GM19397 (cell line): ENCODE results near the gene STAC2.
"Not testable (repeated sequence)": the region's sequence is repeated elsewhere in the genome, so short reads cannot be mapped to it uniquely, and the experiment has no call there.

ENCODE experiments used
- ATAC-seq: cut with Tn5 transposase; IDR thresholded peaks from one replicate; pipeline ENCODE4 v1.9.1; 2021; ENCODE audit warnings: mild to moderate bottlenecking, moderate library complexity; ENCODE audit not compliant: unreplicated experiment

Gene STAC2

DNA sequence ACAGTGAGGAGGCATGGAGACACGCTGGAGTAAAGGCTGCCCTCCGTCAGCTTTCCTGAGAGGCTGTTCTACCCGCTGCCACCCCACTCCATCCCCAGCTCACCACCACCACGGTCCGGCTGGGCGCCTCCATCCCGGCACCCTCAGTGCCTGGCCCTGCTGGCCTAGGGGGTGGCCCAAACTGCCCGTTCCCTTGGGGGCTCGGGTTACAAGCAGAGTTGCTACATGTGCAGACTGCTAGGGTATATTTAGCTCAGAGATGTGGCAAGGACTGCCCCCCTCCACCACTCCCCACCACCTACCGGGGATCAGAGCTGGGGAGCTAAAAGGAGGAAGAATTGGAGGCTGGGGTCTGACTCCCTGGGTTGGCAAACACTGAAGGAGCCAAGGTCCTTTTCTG is 32.4 kb downstream of the STAC2 start:
- no peak for ATAC-seq

DNA sequence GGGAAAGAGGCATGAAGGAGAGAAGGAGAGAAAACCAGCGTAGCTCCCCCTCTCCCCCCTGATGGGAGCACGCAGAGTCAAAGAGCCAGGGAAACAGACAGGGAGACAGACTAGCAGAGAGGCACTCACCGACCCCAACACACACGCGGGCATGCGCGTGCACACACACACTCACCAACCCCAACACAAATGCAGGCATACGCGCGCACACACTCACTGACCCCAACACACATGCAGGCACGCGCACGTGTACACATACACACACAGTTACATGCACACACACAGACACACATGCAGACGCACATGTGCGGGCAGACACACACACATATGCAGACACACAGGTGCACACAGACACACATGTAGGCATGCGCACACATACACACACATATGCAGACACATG is 32.8 kb downstream of the STAC2 start:
- no peak for ATAC-seq

DNA sequence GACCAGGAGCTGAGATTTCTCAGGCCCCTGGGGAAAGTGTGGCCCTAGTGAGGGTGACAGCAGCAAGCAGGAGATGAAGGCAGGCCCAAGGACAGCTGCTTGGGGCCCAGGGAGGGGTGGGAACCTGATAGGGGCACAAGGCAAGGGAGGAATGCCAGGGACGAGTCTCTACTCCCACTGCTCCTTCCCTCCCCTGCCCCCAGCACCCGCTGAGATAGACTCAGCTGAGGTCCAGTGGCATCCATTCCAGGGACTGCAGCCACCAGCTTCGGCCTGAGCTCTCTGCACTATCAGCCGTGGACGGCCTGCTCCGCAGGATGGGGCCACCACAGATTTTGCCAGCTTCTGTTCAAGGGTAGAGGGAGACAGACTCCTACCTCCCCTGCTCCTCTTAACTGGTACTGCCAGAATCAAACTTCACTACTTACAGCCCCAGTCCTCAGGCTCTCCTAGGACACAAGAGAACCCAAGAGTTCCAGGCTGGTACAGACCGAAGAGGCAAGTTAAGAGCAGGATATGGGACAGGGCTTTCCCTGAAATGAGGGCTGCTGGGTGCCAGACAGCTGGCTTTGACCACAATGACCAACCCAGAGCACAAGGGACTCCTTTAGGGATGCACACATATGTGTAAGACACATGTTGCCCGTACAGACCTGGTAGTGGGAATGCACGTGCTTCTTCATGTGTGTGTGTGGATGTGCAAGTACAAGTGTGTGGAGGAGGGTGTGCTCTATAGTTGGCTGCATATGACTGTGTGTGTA is 33.8 kb downstream of the STAC2 start:
- ATAC-seq = no peak

DNA sequence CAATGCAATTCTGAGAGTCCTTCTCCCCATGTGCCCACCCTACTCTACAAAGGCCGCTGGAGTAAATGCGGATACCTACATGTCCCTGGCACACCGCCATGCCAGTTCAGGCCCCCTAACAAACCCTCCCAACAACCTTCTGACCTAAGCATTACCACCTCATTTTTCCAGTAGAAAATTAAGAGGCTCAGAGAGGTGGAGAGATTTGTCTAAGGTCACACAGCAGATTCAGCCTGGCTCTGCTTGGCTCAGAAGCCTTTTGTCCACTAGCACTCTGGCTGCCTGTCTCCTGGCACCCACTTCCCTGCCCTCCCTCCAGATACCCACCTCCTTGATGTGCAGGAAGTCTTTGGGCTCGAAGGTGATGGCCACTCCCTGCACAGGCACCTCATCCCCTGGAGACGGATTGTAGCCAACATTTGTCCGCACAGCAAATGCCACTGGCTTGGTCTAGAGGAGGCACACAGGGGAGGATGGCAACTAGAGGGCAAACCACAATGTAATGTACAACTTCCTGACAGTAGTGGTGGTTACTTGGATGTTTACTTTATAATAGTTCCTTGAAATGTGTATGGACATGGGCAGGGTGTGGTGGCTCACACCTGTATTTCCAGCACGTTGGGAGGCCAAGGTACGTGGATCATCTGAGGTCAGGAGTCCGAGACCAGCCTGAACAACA is 38.5 kb downstream of the STAC2 start:
- ATAC-seq = no peak

DNA sequence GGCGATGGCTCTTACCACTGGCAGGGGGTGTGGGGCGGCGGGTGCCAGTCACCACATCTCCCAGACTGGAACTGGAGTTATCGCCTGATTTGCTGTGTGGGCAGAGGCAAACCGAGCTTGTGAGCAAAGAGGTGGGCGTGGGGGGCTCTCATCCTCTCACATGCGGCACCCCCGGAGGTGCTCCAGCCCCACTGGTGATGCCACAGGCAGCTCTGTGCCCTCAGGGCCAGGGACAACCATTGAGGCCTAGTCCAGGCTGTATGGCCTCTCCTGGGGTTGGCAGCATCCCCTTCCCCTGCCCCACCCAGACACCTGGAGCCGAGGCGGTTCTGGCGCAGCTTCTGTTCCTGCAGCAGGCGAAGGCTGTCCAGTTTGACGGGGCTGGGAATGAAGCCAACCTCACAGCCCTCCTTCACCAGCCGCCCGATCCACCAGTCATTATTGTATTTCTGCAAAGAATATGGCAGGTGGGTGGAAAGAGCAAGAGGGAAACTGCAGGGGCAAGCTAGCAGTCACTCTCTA is 39.2 kb downstream of the STAC2 start:
- ATAC-seq = no peak

DNA sequence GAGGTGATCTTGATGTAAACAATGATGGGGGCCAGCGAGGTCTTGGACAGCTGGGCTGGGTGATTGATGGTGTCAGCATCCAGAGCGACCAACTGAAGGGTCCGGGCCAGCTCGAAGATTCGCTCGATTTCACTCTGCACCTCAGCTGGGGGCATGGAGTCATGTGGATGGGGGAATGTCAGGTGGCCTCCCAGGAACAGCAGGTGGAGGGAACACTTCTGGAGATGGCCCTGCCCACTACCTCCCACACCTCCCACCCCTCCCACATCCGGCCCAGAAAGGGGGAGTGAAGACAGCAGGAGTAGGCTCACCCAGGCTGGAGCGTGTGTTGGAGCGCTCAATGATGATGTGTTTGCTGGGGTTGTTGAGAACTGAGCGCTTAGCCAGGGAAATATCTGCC is 42.0 kb downstream of the STAC2 start:
- no peak for ATAC-seq

DNA sequence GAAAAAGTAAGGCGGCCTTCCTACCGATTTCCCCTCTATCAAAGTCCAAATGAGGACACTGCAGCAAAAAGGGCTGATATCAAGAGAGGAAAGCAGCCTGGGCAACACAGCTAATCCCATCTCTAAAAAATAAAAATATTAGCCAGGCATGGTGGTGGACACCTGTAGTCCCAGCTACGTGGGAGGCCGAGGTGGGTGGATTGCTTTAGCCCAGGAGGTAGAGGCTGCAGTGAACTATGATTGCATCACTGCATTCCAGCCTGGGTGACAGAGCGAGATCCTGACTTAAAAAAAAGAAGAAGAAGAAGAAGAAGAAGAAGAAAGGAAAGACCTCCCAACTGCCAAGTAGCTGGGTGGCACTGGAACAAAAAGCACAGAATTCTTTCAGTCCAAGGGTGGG is 42.7 kb downstream of the STAC2 start:
- ATAC-seq = no peak

DNA sequence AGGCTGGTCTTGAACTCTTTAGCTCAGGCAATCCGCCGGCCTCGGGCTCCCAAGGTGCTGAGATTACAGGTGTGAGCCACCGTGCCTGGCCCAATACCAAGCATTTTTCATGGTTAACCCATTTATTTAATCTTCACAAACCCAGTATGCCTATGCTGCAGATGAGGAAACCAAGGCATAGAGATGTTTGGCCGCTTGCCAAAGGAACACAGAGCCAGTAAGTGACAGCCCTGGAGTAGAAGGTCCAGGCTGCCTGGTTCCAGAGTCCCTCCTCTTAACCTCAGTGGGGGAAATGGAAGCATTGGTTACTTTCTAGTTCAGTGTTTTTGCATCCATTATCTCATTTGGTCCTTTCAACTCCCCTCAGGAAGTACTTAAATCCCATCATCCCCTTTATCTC is 44.4 kb downstream of the STAC2 start:
- ATAC-seq = no peak

DNA sequence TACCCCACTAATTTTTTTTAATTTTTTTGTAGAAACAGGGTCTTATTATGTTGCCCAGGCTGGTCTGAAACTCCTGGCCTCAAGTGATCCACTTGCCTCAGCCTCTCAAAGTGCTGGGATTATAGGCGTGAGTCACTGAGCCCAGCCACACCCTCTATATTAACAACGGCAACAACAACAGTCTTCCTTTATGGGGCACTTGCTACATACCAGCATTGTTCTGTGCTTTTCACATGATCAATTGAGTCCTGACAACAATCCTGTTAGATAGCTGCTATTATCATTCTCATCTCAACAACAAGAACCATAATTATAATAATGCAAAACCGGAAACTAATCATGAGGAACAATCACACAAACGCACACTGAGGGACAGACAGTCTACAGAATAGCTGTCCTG is 47.2 kb downstream of the STAC2 start:
- ATAC-seq = no peak

DNA sequence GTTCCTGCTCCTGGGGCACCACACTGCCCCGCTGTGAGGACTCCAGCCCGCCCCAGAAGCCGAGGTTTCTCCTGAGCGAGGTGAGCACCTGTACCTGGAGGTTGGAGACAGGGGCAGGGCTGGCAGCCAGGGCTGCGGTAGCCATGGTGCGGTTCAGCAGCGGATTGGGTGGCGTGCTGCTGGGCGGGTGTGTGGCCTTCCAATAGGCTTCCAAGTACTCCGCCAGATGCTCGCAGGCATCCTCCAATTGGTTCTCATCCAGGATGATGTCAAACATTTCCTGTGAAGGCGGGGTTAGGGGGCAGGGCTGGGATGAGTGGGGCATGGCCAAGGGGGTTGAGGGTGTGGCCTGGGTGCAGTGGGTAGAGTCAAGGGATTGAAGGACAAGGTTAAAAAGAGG is 48.5 kb downstream of the STAC2 start:
- no peak for ATAC-seq

DNA sequence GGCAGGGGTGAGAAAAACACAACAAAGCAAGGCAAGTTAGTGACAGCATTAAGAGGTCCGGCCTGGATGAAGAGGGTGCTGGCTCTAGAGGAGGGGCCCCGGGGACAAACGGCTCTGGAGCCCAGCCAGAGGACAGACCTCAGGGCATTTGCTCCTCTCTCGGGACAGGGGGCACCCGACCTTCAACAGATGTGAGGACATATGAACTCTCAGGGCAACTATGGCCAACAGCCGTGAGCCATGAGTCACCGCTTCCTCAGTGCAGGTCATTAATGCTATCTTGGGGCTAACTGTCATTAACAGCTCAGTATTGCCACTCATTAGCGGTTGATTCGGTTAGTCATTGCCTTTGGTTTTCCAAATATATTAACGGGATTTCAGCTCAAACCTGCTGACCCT is 50.1 kb downstream of the STAC2 start:
- ATAC-seq = no peak

DNA sequence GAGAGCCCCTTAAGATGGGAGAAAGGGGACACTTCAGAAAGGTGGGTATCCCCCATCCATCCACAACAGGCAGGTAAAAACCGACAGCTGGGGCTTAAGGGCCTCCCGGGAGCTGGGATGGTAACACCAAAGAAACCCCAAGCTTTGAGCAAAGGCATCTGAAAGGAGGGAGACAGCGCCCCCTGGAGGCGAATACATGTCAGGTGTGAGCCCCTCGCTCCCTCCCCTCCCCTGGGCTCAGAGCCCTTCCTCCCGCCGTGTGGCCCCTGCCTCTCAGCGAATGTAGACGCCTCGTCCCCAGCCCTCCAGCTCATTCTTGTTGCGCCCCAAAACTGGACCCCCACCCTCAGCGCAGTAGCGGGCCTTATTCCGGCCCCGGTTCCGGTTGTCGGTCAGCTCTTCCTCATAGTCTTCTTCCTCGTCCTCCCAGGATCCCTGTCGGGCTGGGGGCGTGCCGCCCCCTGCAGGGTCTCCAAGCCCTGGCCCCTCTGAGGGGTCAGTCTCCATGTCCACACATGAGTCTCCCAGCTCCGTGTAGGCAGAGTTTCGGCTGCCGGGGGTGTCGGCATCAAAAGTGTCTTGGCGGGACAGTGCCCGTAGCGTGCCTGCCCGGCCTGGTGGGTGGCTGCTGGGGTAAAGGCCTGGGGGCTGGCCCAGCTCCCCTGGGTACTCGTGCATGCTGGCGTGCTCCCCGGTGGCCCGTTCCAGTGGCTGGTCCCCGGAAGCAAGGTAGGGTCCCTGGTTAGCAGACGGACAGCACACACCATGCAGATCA is 50.6 kb downstream of the STAC2 start:
- ATAC-seq = no peak

DNA sequence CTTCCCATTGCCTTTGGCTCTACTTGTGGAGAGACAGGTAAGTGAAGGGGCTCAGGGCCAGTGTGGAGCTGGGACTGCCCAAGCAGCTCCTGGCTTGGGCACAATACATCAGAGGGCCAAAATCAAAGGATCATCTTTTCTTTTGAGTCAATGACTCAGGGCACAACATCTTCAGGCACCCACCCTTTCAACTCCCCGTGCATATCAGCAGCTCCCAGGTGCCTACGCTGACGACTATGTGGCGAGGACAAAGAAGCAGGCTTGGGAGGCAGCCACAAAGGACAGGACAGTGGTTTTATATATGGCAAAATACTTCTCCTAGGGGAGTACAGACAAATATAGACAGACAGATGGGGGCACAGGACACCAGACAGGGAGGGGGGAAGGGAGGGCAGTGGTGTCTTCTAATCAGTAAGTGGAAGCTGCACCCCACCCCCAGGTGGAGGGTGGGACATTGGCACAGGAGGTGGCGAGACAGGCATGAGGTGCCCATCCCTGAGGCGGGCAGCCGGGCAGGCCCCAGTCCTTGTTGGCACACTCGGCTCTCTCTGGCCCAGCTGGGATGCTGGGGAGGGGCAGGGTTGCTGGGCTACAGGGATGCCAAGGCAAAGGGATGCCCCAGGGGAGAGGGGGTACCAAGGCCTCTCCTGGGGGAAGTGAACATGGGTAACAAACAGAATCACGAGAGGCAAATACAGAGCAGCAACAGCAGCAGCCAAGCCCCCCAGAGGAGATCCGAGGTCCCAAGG is 52.0 kb downstream of the STAC2 start:
- ATAC-seq = no peak

DNA sequence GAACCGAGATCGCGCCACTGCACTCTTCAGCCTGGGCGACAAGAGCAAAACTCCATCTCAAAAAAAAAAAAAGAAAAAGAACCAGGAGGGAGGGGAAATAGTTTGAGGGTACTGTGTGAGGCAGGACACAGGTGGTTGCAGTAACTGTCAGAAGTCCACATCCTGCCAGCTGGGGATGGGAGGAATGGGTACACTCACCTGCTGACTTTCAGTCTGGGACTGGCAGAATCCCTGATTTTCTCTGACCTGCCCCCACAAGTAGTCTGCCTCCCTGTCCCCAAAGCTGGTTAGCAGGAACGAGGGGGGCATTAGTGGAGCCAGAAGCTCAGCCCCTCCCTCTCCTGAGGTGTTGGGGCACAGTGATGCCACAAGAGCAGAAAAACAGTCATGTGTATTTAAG is 52.7 kb downstream of the STAC2 start:
- ATAC-seq = no peak

DNA sequence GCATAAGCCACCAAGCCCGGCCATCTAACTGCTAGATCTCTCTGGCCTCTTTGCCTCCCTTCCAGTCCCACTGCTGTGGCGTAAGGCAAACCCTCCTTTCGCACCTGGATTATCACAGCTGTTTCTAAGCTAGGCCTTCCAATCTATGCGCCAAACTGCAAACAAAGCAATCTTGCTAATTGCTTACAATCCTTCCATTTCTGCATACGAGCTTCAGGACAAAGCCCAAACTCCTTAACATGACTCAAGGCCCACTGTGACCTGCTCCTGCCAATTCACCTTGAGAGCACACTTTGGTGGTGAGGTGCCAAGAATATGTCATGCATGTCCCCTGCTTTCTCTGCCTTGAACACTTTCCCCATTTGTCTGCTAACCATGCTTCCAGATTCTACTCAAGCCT is 53.8 kb downstream of the STAC2 start:
- no peak for ATAC-seq

DNA sequence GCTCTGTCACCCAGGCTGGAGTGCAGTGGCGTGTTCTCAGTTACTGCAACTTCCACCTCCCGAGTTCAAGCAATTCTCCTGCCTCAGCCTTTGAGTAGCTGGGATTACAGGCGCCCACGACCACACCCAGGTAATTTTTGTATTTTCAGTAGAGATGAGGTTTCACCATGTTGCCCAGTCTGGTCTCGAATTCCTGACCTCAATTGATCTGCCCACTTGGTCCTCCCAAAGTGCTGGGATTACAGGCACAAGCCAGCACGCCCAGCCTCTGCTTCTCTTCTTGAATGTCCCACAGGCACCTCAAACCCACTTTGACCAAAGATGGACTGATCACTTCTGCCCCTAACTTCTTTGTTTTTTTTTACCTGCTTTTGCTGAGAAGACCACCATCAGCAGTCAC is 55.2 kb downstream of the STAC2 start:
- ATAC-seq = no peak

DNA sequence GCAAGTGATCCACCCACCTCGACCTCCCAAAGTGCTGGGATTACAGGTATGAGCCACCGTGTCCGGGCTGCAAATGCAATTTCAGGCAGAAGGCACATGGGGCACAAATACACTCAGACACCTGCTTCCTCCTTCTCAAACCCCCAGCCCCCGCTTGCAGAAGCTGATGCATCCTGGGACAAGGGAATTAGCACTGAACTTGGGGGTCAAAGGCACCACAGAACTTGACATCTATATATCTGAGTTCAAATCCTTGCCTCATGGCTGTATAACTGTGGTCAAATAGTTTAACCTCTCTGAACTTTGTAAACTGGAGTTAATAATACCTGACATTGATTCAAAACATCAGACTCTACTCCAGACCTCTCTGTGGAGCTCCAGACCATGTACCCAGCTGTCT is 55.6 kb downstream of the STAC2 start:
- no peak for ATAC-seq

DNA sequence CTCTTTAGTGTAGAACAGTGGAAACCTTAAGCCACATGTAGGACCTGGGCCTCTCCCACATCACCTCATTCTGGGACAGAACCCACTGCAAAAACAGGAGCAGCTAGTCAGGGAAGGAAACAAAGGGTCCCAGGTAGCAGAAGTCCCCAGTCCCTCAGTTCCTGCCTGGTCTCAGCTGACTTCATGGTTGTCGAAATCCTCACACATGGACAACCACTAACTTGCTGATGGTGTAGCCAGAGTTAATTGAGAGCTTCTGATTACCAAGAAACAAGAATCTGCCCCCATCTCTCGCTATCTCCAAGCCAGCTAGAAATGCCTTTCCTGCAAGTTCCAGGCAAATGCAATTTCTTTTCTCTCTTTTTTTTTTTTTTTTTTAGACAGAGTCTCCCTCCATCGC is 56.2 kb downstream of the STAC2 start:
- no peak for ATAC-seq

DNA sequence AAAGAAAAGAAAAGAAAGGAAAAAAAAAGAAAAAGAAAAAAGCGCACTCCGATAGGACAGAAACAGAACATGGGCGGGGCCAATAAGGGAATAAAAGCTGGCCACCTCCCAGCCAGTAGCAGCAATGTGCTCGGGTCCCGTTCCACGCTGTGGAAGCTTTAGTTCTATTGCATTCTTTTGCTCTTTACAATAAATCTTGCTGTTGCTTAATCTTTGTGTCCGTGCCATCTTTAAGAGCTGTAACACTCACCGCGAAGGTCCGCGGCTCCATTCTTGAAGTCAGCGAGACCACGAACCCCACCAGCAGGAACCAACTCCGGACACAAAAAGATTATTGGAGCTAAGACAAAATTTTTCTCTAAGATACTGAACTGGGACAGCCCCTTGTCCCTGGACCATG is 56.6 kb downstream of the STAC2 start:
- ATAC-seq = no peak

DNA sequence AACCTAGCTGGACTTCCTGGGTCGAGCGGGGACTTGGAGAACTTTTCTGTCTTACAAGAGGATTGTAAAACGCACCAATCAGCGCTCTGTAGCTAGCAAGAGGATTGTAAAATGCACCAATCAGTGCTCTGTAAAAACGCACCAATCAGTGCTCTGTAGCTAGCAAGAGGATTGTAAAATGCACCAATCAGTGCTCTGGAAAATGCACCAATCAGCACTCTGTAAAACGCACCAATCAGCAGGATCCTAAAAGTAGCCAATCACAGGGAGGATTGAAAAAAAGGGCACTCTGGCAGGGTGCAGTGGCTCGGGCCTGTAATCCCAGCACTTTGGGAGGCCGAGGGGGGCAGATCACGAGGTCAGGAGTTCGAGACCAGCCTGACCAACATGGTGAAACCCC is 57.2 kb downstream of the STAC2 start:
- not testable (repeated sequence) for ATAC-seq

DNA sequence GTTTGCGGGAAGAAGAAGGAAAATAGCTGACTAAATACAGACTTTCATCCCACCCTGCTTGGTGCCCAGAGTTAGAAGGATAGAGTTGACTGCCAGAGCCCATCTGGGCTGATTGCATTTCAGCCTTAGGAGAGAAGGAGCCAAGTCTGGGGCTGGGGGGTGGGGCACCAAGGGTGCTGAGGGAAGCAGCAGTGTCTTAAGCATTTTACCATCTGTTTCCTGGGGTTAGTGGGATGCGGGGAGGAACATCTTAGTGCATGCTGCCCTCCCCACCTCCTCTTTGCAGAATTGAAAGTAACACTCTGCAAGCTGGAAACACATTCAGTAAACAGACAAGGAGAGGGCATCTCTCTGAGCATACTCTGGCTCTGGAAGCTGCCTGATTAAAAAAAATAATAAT is 58.3 kb downstream of the STAC2 start:
- no peak for ATAC-seq
